ENCODE measurements around the gene GCGR. TPM values are rescaled to one million over a fixed set of nuclear protein-coding genes. Genes with fewer than 3 reads are reported as not detected.

GCGR gene
- total and polyA plus RNA-seq, 2 of the 13 experiments (the other 11 are each of a cell fraction or from before 2014, with no cell fraction given), result 0.04 to 0.13 TPM

DNA sequence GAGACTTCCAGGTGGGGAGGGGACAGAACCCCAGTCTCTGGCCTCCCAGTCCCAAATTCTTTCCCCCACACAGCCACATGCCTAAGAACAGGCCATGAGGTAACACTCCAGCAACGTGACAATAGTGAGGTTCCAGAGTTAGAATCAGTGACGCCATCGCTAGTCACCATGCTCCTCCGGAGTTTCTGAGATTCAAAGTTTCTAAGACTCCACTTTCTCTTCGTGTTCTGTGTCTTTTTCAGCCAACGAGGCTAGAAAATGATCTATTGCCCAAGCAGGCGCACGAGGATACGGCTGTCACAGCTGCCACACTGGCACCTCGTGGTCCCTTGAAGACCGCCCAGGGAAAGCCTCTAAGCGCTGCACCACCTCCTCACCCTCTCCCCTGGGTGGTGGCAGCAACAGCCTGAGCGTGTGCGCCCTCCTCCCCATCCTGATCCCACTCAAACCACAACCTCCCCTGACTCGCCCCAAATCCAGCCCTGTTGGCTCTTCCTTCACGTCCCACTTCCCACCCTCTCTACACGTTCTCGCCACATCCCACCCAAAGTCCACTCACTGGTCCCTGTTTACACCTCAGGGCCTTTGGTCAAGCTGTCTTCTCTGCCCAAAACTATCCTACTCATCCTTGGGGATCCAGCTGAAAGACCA is 28.1 kb downstream of the GCGR start (continued):
- TF ChIP-seq, protein P1, sequence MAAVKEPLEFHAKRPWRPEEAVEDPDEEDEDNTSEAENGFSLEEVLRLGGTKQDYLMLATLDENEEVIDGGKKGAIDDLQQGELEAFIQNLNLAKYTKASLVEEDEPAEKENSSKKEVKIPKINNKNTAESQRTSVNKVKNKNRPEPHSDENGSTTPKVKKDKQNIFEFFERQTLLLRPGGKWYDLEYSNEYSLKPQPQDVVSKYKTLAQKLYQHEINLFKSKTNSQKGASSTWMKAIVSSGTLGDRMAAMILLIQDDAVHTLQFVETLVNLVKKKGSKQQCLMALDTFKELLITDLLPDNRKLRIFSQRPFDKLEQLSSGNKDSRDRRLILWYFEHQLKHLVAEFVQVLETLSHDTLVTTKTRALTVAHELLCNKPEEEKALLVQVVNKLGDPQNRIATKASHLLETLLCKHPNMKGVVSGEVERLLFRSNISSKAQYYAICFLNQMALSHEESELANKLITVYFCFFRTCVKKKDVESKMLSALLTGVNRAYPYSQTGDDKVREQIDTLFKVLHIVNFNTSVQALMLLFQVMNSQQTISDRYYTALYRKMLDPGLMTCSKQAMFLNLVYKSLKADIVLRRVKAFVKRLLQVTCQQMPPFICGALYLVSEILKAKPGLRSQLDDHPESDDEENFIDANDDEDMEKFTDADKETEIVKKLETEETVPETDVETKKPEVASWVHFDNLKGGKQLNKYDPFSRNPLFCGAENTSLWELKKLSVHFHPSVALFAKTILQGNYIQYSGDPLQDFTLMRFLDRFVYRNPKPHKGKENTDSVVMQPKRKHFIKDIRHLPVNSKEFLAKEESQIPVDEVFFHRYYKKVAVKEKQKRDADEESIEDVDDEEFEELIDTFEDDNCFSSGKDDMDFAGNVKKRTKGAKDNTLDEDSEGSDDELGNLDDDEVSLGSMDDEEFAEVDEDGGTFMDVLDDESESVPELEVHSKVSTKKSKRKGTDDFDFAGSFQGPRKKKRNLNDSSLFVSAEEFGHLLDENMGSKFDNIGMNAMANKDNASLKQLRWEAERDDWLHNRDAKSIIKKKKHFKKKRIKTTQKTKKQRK (IDR thresholded peaks at IDR 0.05; ENCODE audit: low read length), result no peak
- no peak for TF ChIP-seq ZNF329 (CRISPR knock-in tag; IDR thresholded peaks at IDR 0.05; ENCODE audit: low read depth)
- TF ChIP-seq ZNF660 (CRISPR knock-in tag; IDR thresholded peaks at IDR 0.05; ENCODE audit: borderline replicate concordance, low read depth), result 0 out of 2 replicates have a peak, but pooled peaks have one; percentile 31
- TF ChIP-seq KAT8 (CRISPR knock-in tag; IDR thresholded peaks at IDR 0.05), result no peak
- TF ChIP-seq ZNF224 (CRISPR knock-in tag; IDR thresholded peaks at IDR 0.05), result no peak
- TF ChIP-seq NR1H2 (CRISPR knock-in tag; IDR thresholded peaks at IDR 0.05; ENCODE audit: borderline replicate concordance, low read depth), result no peak
- TF ChIP-seq, protein P2, sequence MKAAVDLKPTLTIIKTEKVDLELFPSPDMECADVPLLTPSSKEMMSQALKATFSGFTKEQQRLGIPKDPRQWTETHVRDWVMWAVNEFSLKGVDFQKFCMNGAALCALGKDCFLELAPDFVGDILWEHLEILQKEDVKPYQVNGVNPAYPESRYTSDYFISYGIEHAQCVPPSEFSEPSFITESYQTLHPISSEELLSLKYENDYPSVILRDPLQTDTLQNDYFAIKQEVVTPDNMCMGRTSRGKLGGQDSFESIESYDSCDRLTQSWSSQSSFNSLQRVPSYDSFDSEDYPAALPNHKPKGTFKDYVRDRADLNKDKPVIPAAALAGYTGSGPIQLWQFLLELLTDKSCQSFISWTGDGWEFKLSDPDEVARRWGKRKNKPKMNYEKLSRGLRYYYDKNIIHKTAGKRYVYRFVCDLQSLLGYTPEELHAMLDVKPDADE (CRISPR knock-in tag; IDR thresholded peaks at IDR 0.05), result no peak
- TF ChIP-seq, protein P3, sequence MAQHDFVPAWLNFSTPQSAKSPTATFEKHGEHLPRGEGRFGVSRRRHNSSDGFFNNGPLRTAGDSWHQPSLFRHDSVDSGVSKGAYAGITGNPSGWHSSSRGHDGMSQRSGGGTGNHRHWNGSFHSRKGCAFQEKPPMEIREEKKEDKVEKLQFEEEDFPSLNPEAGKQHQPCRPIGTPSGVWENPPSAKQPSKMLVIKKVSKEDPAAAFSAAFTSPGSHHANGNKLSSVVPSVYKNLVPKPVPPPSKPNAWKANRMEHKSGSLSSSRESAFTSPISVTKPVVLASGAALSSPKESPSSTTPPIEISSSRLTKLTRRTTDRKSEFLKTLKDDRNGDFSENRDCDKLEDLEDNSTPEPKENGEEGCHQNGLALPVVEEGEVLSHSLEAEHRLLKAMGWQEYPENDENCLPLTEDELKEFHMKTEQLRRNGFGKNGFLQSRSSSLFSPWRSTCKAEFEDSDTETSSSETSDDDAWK (CRISPR knock-in tag; IDR thresholded peaks at IDR 0.05), result no peak
- TF ChIP-seq BRD4 (CRISPR knock-in tag; IDR thresholded peaks at IDR 0.05), result no peak
- no peak for TF ChIP-seq PITX1 (CRISPR knock-in tag; IDR thresholded peaks at IDR 0.05)
- TF ChIP-seq, protein P4, sequence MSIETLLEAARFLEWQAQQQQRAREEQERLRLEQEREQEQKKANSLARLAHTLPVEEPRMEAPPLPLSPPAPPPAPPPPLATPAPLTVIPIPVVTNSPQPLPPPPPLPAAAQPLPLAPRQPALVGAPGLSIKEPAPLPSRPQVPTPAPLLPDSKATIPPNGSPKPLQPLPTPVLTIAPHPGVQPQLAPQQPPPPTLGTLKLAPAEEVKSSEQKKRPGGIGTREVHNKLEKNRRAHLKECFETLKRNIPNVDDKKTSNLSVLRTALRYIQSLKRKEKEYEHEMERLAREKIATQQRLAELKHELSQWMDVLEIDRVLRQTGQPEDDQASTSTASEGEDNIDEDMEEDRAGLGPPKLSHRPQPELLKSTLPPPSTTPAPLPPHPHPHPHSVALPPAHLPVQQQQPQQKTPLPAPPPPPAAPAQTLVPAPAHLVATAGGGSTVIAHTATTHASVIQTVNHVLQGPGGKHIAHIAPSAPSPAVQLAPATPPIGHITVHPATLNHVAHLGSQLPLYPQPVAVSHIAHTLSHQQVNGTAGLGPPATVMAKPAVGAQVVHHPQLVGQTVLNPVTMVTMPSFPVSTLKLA (IDR thresholded peaks at IDR 0.05), result peak; percentile 51
- TF ChIP-seq GATAD1 (CRISPR knock-in tag; IDR thresholded peaks at IDR 0.05), result no peak
- peak; percentile 24 for TF ChIP-seq ASH2L (IDR thresholded peaks at IDR 0.05; ENCODE audit: insufficient read length, low read depth, low read length)
- TF ChIP-seq EZH2 (conservative IDR thresholded peaks at IDR 0.05; ENCODE audit: low read depth, low read length), result no peak
- TF ChIP-seq PCBP2 (optimal IDR thresholded peaks at IDR 0.05; ENCODE audit: low read depth, low read length, poor library complexity, severe bottlenecking), result peak; percentile 55
- TF ChIP-seq ZIK1 (CRISPR knock-in tag; IDR thresholded peaks at IDR 0.05; ENCODE audit: borderline replicate concordance, low read depth), result no peak
- no peak for TF ChIP-seq SRSF4 (IDR thresholded peaks at IDR 0.05; ENCODE audit: low read depth, low read length, poor library complexity, severe bottlenecking)
- TF ChIP-seq, protein P5, sequence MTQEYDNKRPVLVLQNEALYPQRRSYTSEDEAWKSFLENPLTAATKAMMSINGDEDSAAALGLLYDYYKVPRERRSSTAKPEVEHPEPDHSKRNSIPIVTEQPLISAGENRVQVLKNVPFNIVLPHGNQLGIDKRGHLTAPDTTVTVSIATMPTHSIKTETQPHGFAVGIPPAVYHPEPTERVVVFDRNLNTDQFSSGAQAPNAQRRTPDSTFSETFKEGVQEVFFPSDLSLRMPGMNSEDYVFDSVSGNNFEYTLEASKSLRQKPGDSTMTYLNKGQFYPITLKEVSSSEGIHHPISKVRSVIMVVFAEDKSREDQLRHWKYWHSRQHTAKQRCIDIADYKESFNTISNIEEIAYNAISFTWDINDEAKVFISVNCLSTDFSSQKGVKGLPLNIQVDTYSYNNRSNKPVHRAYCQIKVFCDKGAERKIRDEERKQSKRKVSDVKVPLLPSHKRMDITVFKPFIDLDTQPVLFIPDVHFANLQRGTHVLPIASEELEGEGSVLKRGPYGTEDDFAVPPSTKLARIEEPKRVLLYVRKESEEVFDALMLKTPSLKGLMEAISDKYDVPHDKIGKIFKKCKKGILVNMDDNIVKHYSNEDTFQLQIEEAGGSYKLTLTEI (CRISPR knock-in tag; conservative IDR thresholded peaks at IDR 0.05), result no peak

All from HepG2 (cell line).